Colonic mucosa (tissue), 4 donors: ENCODE results near the gene DNAJB4. TPM values are rescaled to one million over a fixed set of nuclear protein-coding genes. Genes with fewer than 3 reads are reported as not detected.

Source experiments
- DNase-seq: peaks from one replicate; pipeline ENCODE4 v3.0.0-alpha.2; 2020
- H3K27ac ChIP-seq: fragments of 200-600 bp; one replicate; pipeline ENCODE4 v1.8.0; 2021
- H3K27me3 ChIP-seq: fragments of 200-600 bp; one replicate; pipeline ENCODE4 v1.8.0; 2021
- H3K36me3 ChIP-seq: fragments of 200-600 bp; one replicate; pipeline ENCODE4 v1.8.0; 2021
- H3K4me1 ChIP-seq: fragments of 200-600 bp; one replicate; pipeline ENCODE4 v1.8.0; 2021; ENCODE audit warnings: mild to moderate bottlenecking
- H3K4me3 ChIP-seq: fragments of 200-600 bp; one replicate; pipeline ENCODE4 v1.8.0; 2021
- H3K9ac ChIP-seq, 2 donors: one replicate each; pipeline ENCODE4 v1.7.0; 2013; ENCODE audit warnings: control low read depth in 2 of 2, low read depth in 2 of 2, low read length in 2 of 2
- H3K9me3 ChIP-seq: fragments of 200-600 bp; one replicate; pipeline ENCODE4 v1.8.0; 2021
- intact Hi-C: fragments of 100-400 bp; cut with DNase I; formaldehyde crosslinking; loops from one replicate; pipeline ENCODE4 v1.14.1; 2022
- total RNA-seq, 2 donors: library from RNA; stranded (reverse); fragmentation: NEBNext Ultra II Directional in 1 of 2; extraction: Animal tissue kit (Norgen Biotek cat#: 25700) in 1 of 2; gene quantifications; one replicate each; pipeline ENCODE4 v1.2.1, GENCODE V29; 2021
- TF ChIP-seq, protein P1 (sequence below): fragments of 200-600 bp; IDR thresholded peaks from one replicate; pipeline ENCODE4 v1.8.0; 2022; ENCODE audit warnings: antibody characterized with exemption, mild to moderate bottlenecking
- donor health status: healthy.
- donor health status: DM: no; HTN: no; CAD: no.
- donor health status: DM: no; HTN: no; CAD: no.

Gene DNAJB4
- total RNA-seq, 2 donors from 2014 or later, result 12.2 to 29.3 TPM

DNA sequence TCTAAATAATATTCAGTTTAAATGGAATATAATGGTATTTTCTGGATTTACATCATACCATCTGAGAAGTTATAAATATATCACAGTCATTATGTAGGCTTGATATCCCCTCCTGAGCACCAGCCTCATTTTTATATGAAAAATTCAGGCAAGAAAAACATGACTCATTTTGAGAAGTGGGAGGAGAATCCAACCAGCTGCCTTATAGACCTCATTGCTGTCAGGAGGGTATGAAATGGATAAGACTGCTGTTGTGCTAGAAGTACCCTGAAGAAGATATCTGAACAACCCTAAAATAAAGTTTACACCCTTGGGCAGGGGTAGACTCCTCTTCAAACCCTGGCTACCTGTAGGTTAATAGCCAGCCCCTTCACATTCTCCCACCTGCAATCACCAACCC is 49.8 kb downstream of the DNAJB4 start:
- H3K9me3 ChIP-seq, result no peaks in the 10 kb centered on the region
- no peak for DNase-seq
- H3K4me1 ChIP-seq, result no peaks in the 10 kb centered on the region
- H3K9ac ChIP-seq, result no peak overlapping the region
- no peak overlapping the region for H3K27ac ChIP-seq
- intact Hi-C loops, result no loop called here
- no peak overlapping the region for H3K4me3 ChIP-seq
- no peaks in the 10 kb centered on the region for H3K27me3 ChIP-seq
- no peaks in the 10 kb centered on the region for H3K36me3 ChIP-seq
- TF ChIP-seq, protein P1, sequence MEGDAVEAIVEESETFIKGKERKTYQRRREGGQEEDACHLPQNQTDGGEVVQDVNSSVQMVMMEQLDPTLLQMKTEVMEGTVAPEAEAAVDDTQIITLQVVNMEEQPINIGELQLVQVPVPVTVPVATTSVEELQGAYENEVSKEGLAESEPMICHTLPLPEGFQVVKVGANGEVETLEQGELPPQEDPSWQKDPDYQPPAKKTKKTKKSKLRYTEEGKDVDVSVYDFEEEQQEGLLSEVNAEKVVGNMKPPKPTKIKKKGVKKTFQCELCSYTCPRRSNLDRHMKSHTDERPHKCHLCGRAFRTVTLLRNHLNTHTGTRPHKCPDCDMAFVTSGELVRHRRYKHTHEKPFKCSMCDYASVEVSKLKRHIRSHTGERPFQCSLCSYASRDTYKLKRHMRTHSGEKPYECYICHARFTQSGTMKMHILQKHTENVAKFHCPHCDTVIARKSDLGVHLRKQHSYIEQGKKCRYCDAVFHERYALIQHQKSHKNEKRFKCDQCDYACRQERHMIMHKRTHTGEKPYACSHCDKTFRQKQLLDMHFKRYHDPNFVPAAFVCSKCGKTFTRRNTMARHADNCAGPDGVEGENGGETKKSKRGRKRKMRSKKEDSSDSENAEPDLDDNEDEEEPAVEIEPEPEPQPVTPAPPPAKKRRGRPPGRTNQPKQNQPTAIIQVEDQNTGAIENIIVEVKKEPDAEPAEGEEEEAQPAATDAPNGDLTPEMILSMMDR, result no peak

DNA sequence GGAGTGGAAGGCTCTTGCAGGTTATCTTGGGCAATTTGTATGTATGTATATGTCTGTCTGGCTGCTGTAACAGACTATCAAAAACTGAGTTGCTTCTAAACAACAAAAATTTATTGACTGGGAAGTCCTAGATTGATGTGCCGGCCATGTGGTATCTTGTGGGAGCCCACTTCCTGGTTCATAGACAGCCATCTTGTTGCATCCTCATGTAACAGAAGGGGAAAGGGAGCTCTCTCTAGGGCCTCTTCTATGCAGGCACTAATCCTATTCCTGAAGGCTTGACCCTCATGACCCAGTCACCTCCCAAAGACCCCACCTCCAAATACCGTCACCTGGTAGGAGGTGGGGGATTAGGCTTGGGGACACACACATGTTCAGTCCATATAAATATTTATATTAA is 50.2 kb downstream of the DNAJB4 start:
- H3K4me3 ChIP-seq, result no peak overlapping the region
- H3K9ac ChIP-seq, result no peak overlapping the region
- no peaks in the 10 kb centered on the region for H3K9me3 ChIP-seq
- H3K36me3 ChIP-seq, result no peaks in the 10 kb centered on the region
- H3K27ac ChIP-seq, result no peak overlapping the region
- no peak for DNase-seq
- intact Hi-C loops, result no loop called here
- H3K27me3 ChIP-seq, result no peaks in the 10 kb centered on the region
- no peaks in the 10 kb centered on the region for H3K4me1 ChIP-seq
- TF ChIP-seq, protein P1, result no peak

DNA sequence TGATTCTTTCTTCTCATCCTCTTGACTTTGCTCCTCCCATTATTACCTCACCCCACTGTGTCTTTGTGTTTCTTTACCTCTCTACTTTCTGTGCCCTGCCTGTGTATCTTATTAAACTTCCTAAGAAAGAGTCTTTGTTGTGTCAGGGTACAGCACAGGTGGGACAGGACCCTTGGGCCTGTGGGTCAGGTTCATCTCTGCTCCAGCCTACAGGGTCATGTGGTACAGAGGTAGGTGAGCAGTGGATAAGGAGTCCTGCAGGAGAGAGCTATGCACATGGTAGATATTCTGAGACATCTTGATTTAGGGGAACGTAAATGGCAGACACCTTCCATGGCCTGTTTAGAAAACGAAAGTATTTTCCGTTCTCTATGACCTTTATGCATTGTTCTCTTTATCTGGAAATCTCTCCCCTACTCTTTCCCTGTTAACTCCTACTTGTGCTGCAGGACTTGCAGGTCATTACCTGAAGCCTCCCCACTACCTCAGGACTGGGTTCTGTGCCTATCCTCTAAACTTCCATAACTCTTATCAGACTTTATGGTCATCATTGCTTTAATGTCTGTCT is 50.9 kb downstream of the DNAJB4 start:
- intact Hi-C loops, result no loop called here
- no peaks in the 10 kb centered on the region for H3K9me3 ChIP-seq
- DNase-seq, result no peak
- TF ChIP-seq, protein P1, result no peak
- H3K4me1 ChIP-seq, result no peaks in the 10 kb centered on the region
- H3K27ac ChIP-seq, result peak overlapping the region; percentile 34
- no peaks in the 10 kb centered on the region for H3K36me3 ChIP-seq
- H3K27me3 ChIP-seq, result no peaks in the 10 kb centered on the region
- no peak overlapping the region for H3K4me3 ChIP-seq
- no peak overlapping the region for H3K9ac ChIP-seq

DNA sequence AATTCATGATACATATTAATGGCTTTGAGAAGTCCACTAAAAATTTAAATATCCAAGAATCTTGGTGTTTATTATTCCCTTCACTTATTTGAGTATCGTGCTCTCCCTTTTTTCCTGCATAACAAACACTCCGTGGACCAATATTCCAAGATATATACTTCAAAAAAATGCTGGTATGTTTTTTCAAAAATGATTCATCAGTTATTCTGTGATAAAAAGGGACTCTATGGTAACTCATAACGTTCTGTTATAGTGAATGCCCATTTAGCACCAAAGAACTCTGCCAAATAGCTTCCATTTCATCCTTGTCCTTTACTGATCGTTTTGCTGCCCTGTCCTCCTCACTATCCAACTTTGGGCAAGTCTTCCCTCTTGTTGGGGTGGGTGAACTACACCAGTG is 53.9 kb downstream of the DNAJB4 start:
- TF ChIP-seq, protein P1, result no peak
- Histone ChIP-seq H3K9me3 (no peaks in the 10 kb centered on the region), H3K36me3 (no peaks in the 10 kb centered on the region), H3K27ac (no peak overlapping the region), H3K9ac (no peak overlapping the region), H3K27me3 (no peaks in the 10 kb centered on the region), H3K4me3 (no peak overlapping the region), H3K4me1 (no peaks in the 10 kb centered on the region)
- intact Hi-C loops, result no loop called here
- DNase-seq, result no peak

DNA sequence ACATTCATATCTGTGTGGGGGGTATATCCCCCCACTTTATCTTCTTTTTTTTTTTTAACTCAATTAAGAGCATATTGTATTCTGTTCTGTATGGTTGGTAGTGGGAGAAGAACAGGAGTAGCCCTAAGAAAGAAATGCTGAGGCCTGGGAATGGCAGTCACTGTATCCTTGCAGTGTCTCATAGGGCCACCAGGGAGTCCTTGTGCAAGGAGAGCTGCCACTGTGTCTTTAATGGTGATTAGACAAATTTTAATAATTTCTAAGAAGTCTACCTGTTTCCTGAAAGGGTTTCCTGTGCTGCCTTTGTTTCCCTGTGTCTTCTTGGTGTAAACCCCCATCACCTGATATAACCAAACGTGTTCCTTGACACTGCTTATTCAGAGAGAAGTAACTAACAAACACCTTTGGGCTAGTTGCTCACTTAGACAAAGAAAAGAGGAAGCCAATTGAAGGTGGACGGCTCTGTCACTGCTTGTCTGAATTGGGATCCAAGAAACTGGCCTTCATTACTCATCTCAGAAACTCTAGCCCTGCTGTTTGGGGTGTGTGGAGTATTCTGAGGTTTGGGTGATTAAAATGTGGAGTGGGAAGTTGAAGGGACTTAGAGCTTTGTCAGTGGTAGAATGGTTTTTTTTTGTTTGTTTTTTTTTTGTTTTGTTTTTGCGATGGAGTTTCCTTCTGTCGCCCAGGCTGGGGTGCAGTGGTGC is 56.3 kb downstream of the DNAJB4 start:
- H3K4me3 ChIP-seq, result no peak overlapping the region
- DNase-seq, result no peak
- no peaks in the 10 kb centered on the region for H3K9me3 ChIP-seq
- H3K36me3 ChIP-seq, result no peaks in the 10 kb centered on the region
- H3K27me3 ChIP-seq, result no peaks in the 10 kb centered on the region
- no peaks in the 10 kb centered on the region for H3K4me1 ChIP-seq
- TF ChIP-seq, protein P1, result no peak
- intact Hi-C loops, result no loop called here
- H3K9ac ChIP-seq, result no peak overlapping the region
- no peak overlapping the region for H3K27ac ChIP-seq
